Chondrocyte (in vitro differentiated cells): ENCODE measurements around the gene ZNF33A. TPM values are rescaled to one million over a fixed set of nuclear protein-coding genes. Genes with fewer than 3 reads are reported as not detected.

Source experiments
- DNase-seq: peaks from one replicate; pipeline ENCODE4 v3.0.0; 2021; ENCODE audit warnings: mixed read lengths, low spot score
- H3K27ac Mint-ChIP-seq: one replicate; pipeline ENCODE4 v1.8.0; 2021; ENCODE audit warnings: mild to moderate bottlenecking, moderate library complexity, mixed read lengths; ENCODE audit not compliant: unreplicated experiment
- H3K27me3 Mint-ChIP-seq: 2 replicates; pipeline ENCODE4 v1.8.0; 2021; ENCODE audit warnings: low read depth, mixed read lengths
- H3K36me3 Mint-ChIP-seq: 2 replicates; pipeline ENCODE4 v1.8.0; 2021; ENCODE audit warnings: low read depth, mixed read lengths
- H3K4me1 Mint-ChIP-seq: 2 replicates; pipeline ENCODE4 v1.8.0; 2021; ENCODE audit warnings: low read depth, mild to moderate bottlenecking, mixed read lengths
- H3K4me3 Mint-ChIP-seq: one replicate; pipeline ENCODE4 v1.8.0; 2021; ENCODE audit warnings: mild to moderate bottlenecking, moderate library complexity, mixed read lengths; ENCODE audit not compliant: unreplicated experiment
- H3K9me3 Mint-ChIP-seq: 2 replicates; pipeline ENCODE4 v1.8.0; 2021; ENCODE audit warnings: low read depth, mixed read lengths
- CTCF ChIP-seq: fragments of 200-600 bp; sonication (generic); IDR thresholded peaks from 2 replicates; pipeline ENCODE4 v1.5.0; 2021; ENCODE audit warnings: antibody characterized with exemption, mild to moderate bottlenecking, moderate library complexity
- long read RNA-seq: library from polyadenylated mRNA; stranded (forward); transcript quantifications from one replicate; pipeline ENCODE4 v2.0.0, GENCODE V29; 2021
- total RNA-seq: library from RNA; stranded (reverse); gene quantifications from 3 replicates; pipeline ENCODE4 v1.2.1, GENCODE V29; 2021

ZNF33A gene
- 14.2 to 19.3 TPM (median 16.1 TPM) in 3 replicates for total RNA-seq
- long read RNA-seq, full-length matches to known transcripts = 7 of 12 reads
- long read RNA-seq, partial matches to known transcripts = 0 of 12 reads
- long read RNA-seq, other reads (novel, unspliced or antisense) = 5 of 12 reads

GRCh38 chr10:38010119-38010903 lies at the start of gene ZNF33A:
Gene ZNF33A, plus strand, starts transcription at chr10:38010675. Its CDS starts 1,667 bp downstream, at chr10:38012342.
- Mint-ChIP-seq H3K4me3 (peak within 1 kb of the TSS; percentile 83), H3K27ac (peak within 1 kb of the TSS; percentile 99), H3K9me3 (no peaks in the 10 kb centered on the region), H3K4me1 (peaks cover 19% of the 10 kb centered on the region), H3K27me3 (peaks cover 3% of the 10 kb centered on the region), H3K36me3 (peaks cover 6% of the 10 kb centered on the region)
- peak; percentile 39 for TF ChIP-seq CTCF
- peak; percentile 94 for DNase-seq

GRCh38 chr10:37965006-37965405 lies 45.5 kb upstream of the ZNF33A start:
- peaks cover 13% of the 10 kb centered on the region for H3K9me3 Mint-ChIP-seq
- H3K4me1 Mint-ChIP-seq = peaks cover 8% of the 10 kb centered on the region
- H3K36me3 Mint-ChIP-seq = peaks cover 34% of the 10 kb centered on the region
- no peak overlapping the region for H3K4me3 Mint-ChIP-seq
- no peak for DNase-seq
- no peak overlapping the region for H3K27ac Mint-ChIP-seq
- no peak for TF ChIP-seq CTCF
- no peaks in the 10 kb centered on the region for H3K27me3 Mint-ChIP-seq

GRCh38 chr10:37972396-37972795 lies 38.1 kb upstream of the ZNF33A start:
- Mint-ChIP-seq H3K27ac (no peak overlapping the region), H3K36me3 (peaks cover 26% of the 10 kb centered on the region), H3K4me3 (no peak overlapping the region), H3K9me3 (peaks cover 10% of the 10 kb centered on the region), H3K27me3 (no peaks in the 10 kb centered on the region), H3K4me1 (peaks cover 26% of the 10 kb centered on the region)
- no peak for TF ChIP-seq CTCF
- no peak for DNase-seq

- no peak for TF ChIP-seq CTCF
- peak overlapping the region; percentile 95 for H3K27ac Mint-ChIP-seq
- peaks cover 26% of the 10 kb centered on the region for H3K4me1 Mint-ChIP-seq
- peaks cover 8% of the 10 kb centered on the region for H3K36me3 Mint-ChIP-seq
- H3K27me3 Mint-ChIP-seq = no peaks in the 10 kb centered on the region
- peaks cover 5% of the 10 kb centered on the region for H3K9me3 Mint-ChIP-seq
- H3K4me3 Mint-ChIP-seq = peak overlapping the region; percentile 93
- DNase-seq = no peak
These were observed 35.0 kb upstream of the ZNF33A start for GRCh38 chr10:37975401-37975991.

GRCh38 chr10:37976091-37976879 lies 34.2 kb upstream of the ZNF33A start, which contains the start of gene ZNF25:
Gene ZNF25, minus strand, starts transcription at chr10:37976647. Its CDS starts 4,925 bp downstream, at chr10:37971722.
- H3K4me3 Mint-ChIP-seq = peak within 1 kb of the TSS; percentile 93
- H3K9me3 Mint-ChIP-seq = peaks cover 5% of the 10 kb centered on the region
- peak; percentile 96 for DNase-seq
- H3K4me1 Mint-ChIP-seq = peaks cover 26% of the 10 kb centered on the region
- H3K27me3 Mint-ChIP-seq = no peaks in the 10 kb centered on the region
- peak; percentile 95 for TF ChIP-seq CTCF
- peaks cover 5% of the 10 kb centered on the region for H3K36me3 Mint-ChIP-seq
- H3K27ac Mint-ChIP-seq = peak within 1 kb of the TSS; percentile 95
